Suprapubic skin (tissue), 3 donors: ENCODE measurements around the gene PSMA6.

Experiments
- EP300 ChIP-seq: sonication (generic); formaldehyde crosslinking; IDR thresholded peaks from one replicate; pipeline ENCODE4 v1.6.1; 2017; ENCODE audit warnings: antibody characterized with exemption
- POLR2A ChIP-seq, 2 donors: fragments of 450-650 bp; IDR thresholded peaks; one replicate each; pipeline ENCODE4 v1.6.1; 2017; ENCODE audit warnings: antibody characterized with exemption in 2 of 2, mild to moderate bottlenecking in 2 of 2, moderate library complexity in 2 of 2
- TF ChIP-seq, protein P1 (sequence below), 2 donors: fragments of 200-600 bp in 1 of 2; fragments of 450-650 bp in 1 of 2; sonication (generic) in 1 of 2; IDR thresholded peaks; one replicate each; pipeline ENCODE4 v1.5.1; 2016 to 2019; ENCODE audit warnings: antibody characterized with exemption in 2 of 2, mild to moderate bottlenecking in 1 of 2, moderate library complexity in 1 of 2

DNA sequence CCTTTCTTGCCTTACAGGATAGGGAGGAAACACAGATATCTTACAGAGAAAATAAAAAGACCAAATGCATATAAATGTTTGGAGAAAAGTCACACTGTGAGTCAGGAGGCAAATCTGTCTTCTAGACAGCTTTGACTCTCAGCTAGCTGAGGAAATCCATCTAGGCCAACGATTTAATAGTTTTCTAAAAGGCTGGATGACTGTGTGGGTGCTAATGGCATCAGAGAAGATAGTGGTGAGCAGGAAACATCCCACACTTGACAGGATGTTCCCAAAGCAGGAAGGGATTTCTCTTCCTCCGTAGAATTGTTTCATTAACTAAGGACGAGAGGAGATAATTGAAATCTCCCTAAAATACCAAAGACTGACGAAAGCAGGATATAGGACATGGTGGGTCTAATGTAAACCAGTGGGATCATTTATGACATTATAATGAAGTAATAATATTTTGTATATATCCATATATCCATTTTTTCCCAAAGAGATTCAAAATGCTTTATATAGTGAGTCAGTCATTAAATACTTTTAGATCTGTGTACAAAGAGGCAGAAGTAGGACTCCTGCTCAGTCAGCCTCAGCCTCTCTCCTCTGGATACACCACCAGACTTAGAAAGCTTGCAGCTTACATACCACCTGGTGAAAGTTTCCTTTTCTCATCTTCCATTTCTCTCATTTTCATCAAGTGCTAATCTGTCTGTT, 44.3 kb upstream of the PSMA6 start:
- TF ChIP-seq, protein P1, sequence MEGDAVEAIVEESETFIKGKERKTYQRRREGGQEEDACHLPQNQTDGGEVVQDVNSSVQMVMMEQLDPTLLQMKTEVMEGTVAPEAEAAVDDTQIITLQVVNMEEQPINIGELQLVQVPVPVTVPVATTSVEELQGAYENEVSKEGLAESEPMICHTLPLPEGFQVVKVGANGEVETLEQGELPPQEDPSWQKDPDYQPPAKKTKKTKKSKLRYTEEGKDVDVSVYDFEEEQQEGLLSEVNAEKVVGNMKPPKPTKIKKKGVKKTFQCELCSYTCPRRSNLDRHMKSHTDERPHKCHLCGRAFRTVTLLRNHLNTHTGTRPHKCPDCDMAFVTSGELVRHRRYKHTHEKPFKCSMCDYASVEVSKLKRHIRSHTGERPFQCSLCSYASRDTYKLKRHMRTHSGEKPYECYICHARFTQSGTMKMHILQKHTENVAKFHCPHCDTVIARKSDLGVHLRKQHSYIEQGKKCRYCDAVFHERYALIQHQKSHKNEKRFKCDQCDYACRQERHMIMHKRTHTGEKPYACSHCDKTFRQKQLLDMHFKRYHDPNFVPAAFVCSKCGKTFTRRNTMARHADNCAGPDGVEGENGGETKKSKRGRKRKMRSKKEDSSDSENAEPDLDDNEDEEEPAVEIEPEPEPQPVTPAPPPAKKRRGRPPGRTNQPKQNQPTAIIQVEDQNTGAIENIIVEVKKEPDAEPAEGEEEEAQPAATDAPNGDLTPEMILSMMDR (IDR thresholded peaks at IDR 0.05): no peak
- TF ChIP-seq POLR2A (IDR thresholded peaks at IDR 0.05): no peak
- TF ChIP-seq EP300: no peak
